HEK293 (cell line): Measurements from ENCODE around the gene SLBP.

Experiments used
- CTCF ChIA-PET: fragments of 350-600 bp; formaldehyde crosslinking; extraction: SDS; loops from one replicate; lab custom pipeline; 2021; ENCODE audit warnings: antibody characterized with exemption; lab: Yijun Ruan, JAX
- POLR2A ChIA-PET: fragments of 300-600 bp; formaldehyde crosslinking; extraction: SDS; loops from one replicate; lab custom pipeline; 2020; ENCODE audit warnings: antibody characterized with exemption, inconsistent platforms; lab: Yijun Ruan, JAX
- H3K27ac ChIP-seq: fragments of 200-500 bp; sonication (Bioruptor generic); 2 replicates; pipeline ENCODE4 v1.5.1; 2014; ENCODE audit warnings: low read depth, low read length, control low read depth, inconsistent platforms; ENCODE audit errors: extremely low read depth
- H3K36me3 ChIP-seq, 2 experiments: fragments of 200-500 bp in 1 of 2; sonication (Bioruptor generic) in 1 of 2; 1 replicate in 1 of 2; 2 replicates in 1 of 2; pipeline ENCODE4 v1.5.1; 2014 to 2017; ENCODE audit warnings: inconsistent platforms in 2 of 2, low read length in 2 of 2; ENCODE audit not compliant: control insufficient read depth in 2 of 2, insufficient read depth in 1 of 2
- H3K4me1 ChIP-seq: fragments of 200-500 bp; sonication (Bioruptor generic); 2 replicates; pipeline ENCODE4 v1.5.1; 2014; ENCODE audit warnings: mild to moderate bottlenecking, low read length, inconsistent platforms; ENCODE audit not compliant: control insufficient read depth, insufficient read depth
- H3K4me3 ChIP-seq: 2 replicates; pipeline ENCODE4 v1.5.1; 2011; ENCODE audit warnings: low read depth, mild to moderate bottlenecking, control low read depth, low read length, moderate library complexity
- H3K9me3 ChIP-seq: fragments of 200-500 bp; sonication (Bioruptor generic); 2 replicates; pipeline ENCODE4 v1.5.1; 2014; ENCODE audit warnings: low read depth, low read length, inconsistent platforms; ENCODE audit not compliant: control insufficient read depth, insufficient read depth
- BCL11A ChIP-seq: fragments of 450-650 bp; formaldehyde crosslinking; IDR thresholded peaks from 2 replicates; pipeline ENCODE4 v1.5.1; 2016; ENCODE audit warnings: low read depth, missing biosample characterization, missing genetic modification characterization
- HIC1 ChIP-seq: fragments of 450-650 bp; formaldehyde crosslinking; IDR thresholded peaks from 2 replicates; pipeline ENCODE4 v1.5.1; 2016; ENCODE audit warnings: missing biosample characterization, missing genetic modification characterization
- ZIC2 ChIP-seq: fragments of 450-650 bp; formaldehyde crosslinking; IDR thresholded peaks from 2 replicates; pipeline ENCODE4 v1.5.1; 2016; ENCODE audit warnings: missing biosample characterization, missing genetic modification characterization
- ZNF112 ChIP-seq: fragments of 450-650 bp; formaldehyde crosslinking; IDR thresholded peaks from 2 replicates; pipeline ENCODE4 v1.5.0; 2017; ENCODE audit warnings: missing biosample characterization, missing genetic modification characterization
- ZNF239 ChIP-seq: fragments of 450-650 bp; formaldehyde crosslinking; IDR thresholded peaks from 2 replicates; pipeline ENCODE4 v1.5.1; 2016; ENCODE audit warnings: missing biosample characterization, missing genetic modification characterization
- ZNF449 ChIP-seq: fragments of 450-650 bp; formaldehyde crosslinking; IDR thresholded peaks from 2 replicates; pipeline ENCODE4 v1.5.1; 2017; ENCODE audit warnings: missing biosample characterization, mild to moderate bottlenecking, missing genetic modification characterization, moderate library complexity
- ZNF48 ChIP-seq: fragments of 450-650 bp; formaldehyde crosslinking; IDR thresholded peaks from 2 replicates; pipeline ENCODE4 v1.5.1; 2016; ENCODE audit warnings: missing biosample characterization, missing genetic modification characterization
- ZNF585B ChIP-seq: fragments of 450-650 bp; formaldehyde crosslinking; IDR thresholded peaks from 2 replicates; pipeline ENCODE4 v1.5.1; 2016; ENCODE audit warnings: missing biosample characterization, missing genetic modification characterization
- ZNF600 ChIP-seq: fragments of 450-650 bp; formaldehyde crosslinking; IDR thresholded peaks from 2 replicates; pipeline ENCODE4 v1.5.1; 2016; ENCODE audit warnings: missing biosample characterization, missing genetic modification characterization
- ZNF610 ChIP-seq: fragments of 450-650 bp; formaldehyde crosslinking; IDR thresholded peaks from 2 replicates; pipeline ENCODE4 v1.5.1; 2016; ENCODE audit warnings: missing biosample characterization, missing genetic modification characterization, borderline replicate concordance
- ZNF692 ChIP-seq: fragments of 450-650 bp; formaldehyde crosslinking; IDR thresholded peaks from 2 replicates; pipeline ENCODE4 v1.5.1; 2016; ENCODE audit warnings: missing biosample characterization, missing genetic modification characterization
- ZSCAN23 ChIP-seq: fragments of 450-650 bp; formaldehyde crosslinking; IDR thresholded peaks from 2 replicates; pipeline ENCODE4 v1.5.1; 2016; ENCODE audit warnings: missing biosample characterization, missing genetic modification characterization

Gene SLBP

GRCh38 chr4:1720163-1720983 is 8.3 kb upstream of the SLBP start (continued):
- TF ChIP-seq ZNF449 (tag by site-specific recombination): 0 out of 2 replicates have a peak, but pooled peaks have one; percentile 51

- no peaks in the 10 kb centered on the region for H3K9me3 ChIP-seq
- TF ChIP-seq ZNF239 (no peak), ZIC2 (tag by site-specific recombination) (peak; percentile 57), ZNF585B (no peak), ZNF600 (tag by site-specific recombination) (peak; percentile 97), HIC1 (0 out of 2 replicates have a peak, but pooled peaks have one; percentile 32)
- H3K27ac ChIP-seq: no peak overlapping the region
- peaks cover 0 to 45% of the 10 kb centered on the region in 2 experiments; a peak in 1 of 3 replicates for H3K36me3 ChIP-seq
- ChIA-PET CTCF (no interaction called here), POLR2A (no interaction called here)
- H3K4me1 ChIP-seq: no peaks in the 10 kb centered on the region
- no peak overlapping the region for H3K4me3 ChIP-seq
Observed at GRCh38 chr4:1718095-1718850, 6.2 kb upstream of the SLBP start.

GRCh38 chr4:1717129-1718094 is 5.3 kb upstream of the SLBP start:
- no peaks in the 10 kb centered on the region for H3K9me3 ChIP-seq
- no peak overlapping the region for H3K4me3 ChIP-seq
- peaks cover 0 to 37% of the 10 kb centered on the region in 2 experiments; a peak in 1 of 3 replicates for H3K36me3 ChIP-seq
- POLR2A ChIA-PET: no interaction called here
- H3K27ac ChIP-seq: no peak overlapping the region
- CTCF ChIA-PET: no interaction called here
- no peaks in the 10 kb centered on the region for H3K4me1 ChIP-seq
- no peak for TF ChIP-seq ZNF48 (tag by site-specific recombination)
- no peak for TF ChIP-seq ZNF692 (tag by site-specific recombination)
- TF ChIP-seq BCL11A: no peak
- TF ChIP-seq ZIC2 (tag by site-specific recombination): peak; percentile 66; the same call in 1 of the 2 replicates
- no peak for TF ChIP-seq ZNF112 (tag by site-specific recombination)
- no peak for TF ChIP-seq ZSCAN23 (tag by site-specific recombination)
- TF ChIP-seq ZNF610 (tag by site-specific recombination): no peak
